ENCODE results near the gene AHR. TPM values are rescaled to one million over a fixed set of nuclear protein-coding genes. Genes with fewer than 3 reads are reported as not detected.

Gene AHR
- total RNA-seq (2014; rRNA removed; shearing (Covaris generic)) = 96.1 and 106 TPM in 2 replicates
- polyA plus RNA-seq (2015; cell fraction: cytosol; rRNA removed) = 36.4 and 51.7 TPM in 2 replicates
- 44.8 and 76.3 TPM in 2 replicates for polyA plus RNA-seq (2015; cell fraction: nucleus; rRNA removed)

- peak; percentile 95 for DNase-seq (ENCODE audit: low read depth, low spot score)
- in situ Hi-C loops (cut with HindIII; ENCODE audit: low pct_unique_long_range_greater_than_20kb, low sequenced_read_pairs) = no loop called here
Measured at GRCh38 chr7:17298102-17298839, at the start of gene AHR. TSS of gene AHR (plus strand) at chr7:17298652. CDS start at chr7:17299265, 613 bp downstream.

DNA sequence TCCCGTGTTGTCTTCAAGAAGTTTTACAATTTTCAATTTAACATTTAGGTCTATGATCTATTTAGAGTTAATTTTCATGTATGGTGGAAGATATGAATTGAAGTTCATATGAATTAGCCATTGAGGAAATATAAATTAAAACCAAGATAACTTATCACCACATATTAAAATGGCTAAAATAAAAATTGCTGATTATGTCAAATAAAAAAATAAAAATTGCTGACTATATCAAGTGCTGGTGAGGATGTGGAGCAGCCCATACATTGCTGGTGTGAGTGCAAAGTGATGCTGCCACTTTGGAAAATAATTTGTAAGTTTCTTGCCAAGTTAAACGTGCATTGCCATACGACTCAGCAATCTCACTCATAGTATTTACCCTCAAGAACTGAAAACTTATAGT, 44.6 kb upstream of the AHR start:
- DNase-seq (ENCODE audit: low read depth, low spot score) = no peak
- in situ Hi-C loops (cut with HindIII; ENCODE audit: low pct_unique_long_range_greater_than_20kb, low sequenced_read_pairs) = no loop called here

DNA sequence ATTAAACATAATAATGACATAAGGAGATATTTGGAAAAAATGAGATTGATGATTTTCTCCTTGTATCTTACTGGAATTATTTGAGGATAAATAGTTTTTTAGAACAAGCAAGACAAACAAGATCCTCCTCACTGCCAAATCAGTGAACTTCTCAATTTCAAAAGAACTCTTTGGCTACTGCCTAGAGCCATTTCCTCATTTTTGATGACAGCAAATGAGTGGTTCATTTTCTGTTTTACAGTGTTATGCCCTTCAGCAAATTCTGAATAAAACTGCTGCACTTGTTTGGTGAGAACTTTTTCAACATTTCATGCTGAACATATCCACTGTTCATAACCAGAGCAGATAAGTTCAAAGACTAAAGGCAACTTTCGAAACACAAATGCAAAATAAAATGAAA, 42.5 kb upstream of the AHR start:
- DNase-seq (ENCODE audit: low read depth, low spot score) = peak; percentile 34
- in situ Hi-C loops (cut with HindIII; ENCODE audit: low pct_unique_long_range_greater_than_20kb, low sequenced_read_pairs) = no loop called here

- in situ Hi-C loops (cut with HindIII; ENCODE audit: low pct_unique_long_range_greater_than_20kb, low sequenced_read_pairs) = no loop called here
- DNase-seq (ENCODE audit: low read depth, low spot score) = no peak
Measured at GRCh38 chr7:17256375-17256774, 42.1 kb upstream of the AHR start.

- in situ Hi-C loops (cut with HindIII; ENCODE audit: low pct_unique_long_range_greater_than_20kb, low sequenced_read_pairs) = no loop called here
- no peak for DNase-seq (ENCODE audit: low read depth, low spot score)
Measured at GRCh38 chr7:17266565-17266964, 31.9 kb upstream of the AHR start.

DNA sequence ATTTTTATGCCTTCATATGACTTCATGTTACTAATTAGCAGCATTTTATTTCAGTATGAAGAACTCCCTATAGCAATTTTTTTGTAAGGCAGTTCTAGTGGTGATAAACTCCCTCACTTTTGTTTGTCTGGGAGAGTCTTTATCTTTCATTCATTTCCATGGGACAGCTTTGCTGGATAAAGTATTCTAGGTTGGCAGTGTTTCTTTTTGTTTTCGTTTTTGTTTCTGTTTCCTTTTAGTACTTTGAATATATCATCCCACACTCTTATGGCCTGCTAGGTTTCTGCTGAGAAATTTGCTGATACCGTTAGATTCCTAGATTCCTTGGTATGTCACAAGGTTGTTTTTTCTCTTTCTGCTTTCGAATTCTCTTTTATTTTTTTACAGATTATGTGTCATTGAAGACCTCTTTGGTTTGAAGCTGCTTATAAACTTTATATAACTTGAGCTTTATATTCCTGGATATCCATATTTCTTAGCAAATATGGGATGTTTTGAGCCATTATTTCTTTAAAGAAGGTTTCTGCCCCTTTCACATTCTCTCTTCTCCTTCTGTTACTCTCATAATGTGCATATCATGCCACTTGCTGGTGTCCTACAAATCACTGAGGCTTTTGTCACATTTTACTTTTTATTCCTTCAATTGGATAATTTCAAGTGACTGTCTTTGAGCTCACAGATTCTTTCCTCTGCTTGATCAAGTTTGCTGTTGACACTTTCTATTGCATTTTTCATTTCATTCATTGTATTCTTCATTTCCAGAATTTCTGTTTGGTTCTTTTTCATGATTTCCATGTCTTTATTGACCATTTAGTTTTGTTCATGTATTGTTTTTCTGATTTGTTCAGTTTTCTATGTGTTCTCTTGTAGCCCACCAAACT, 28.9 kb upstream of the AHR start:
- in situ Hi-C loops (cut with HindIII; ENCODE audit: low pct_unique_long_range_greater_than_20kb, low sequenced_read_pairs) = no loop called here
- peak; percentile 11 for DNase-seq (ENCODE audit: low read depth, low spot score)

DNA sequence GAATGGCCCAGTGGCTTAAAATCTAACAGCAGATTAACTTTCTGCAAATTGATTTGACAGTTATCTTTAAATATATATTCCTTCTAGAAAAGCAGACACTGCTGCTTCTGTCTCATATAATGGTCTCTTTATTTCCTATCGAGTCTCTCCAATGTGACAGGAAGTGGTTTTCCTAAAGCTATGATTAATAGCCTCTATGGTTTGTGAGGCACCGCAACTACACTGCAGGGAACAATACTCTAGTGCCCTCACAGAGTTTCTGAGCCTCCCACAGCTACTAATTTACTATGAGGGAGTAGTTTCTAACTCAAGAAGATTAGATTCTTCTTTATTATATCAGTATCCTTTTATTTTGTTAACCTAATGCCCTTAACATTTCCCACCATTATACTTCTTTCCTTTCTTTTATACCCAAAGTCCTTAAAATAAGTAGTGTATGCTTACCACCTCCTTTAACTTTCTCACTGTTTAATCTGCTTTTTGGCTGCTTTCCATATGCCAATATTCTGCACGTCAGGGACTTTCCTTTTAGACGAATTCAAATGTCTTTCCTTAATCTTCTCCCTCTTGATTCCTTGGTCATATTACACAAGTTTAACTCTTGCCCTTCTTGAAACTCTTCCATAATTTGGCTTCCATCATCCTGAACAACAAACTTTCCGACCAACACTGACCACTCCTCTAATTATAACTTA, 23.8 kb upstream of the AHR start:
- in situ Hi-C loops (cut with HindIII; ENCODE audit: low pct_unique_long_range_greater_than_20kb, low sequenced_read_pairs) = no loop called here
- DNase-seq (ENCODE audit: low read depth, low spot score) = peak; percentile 99

DNA sequence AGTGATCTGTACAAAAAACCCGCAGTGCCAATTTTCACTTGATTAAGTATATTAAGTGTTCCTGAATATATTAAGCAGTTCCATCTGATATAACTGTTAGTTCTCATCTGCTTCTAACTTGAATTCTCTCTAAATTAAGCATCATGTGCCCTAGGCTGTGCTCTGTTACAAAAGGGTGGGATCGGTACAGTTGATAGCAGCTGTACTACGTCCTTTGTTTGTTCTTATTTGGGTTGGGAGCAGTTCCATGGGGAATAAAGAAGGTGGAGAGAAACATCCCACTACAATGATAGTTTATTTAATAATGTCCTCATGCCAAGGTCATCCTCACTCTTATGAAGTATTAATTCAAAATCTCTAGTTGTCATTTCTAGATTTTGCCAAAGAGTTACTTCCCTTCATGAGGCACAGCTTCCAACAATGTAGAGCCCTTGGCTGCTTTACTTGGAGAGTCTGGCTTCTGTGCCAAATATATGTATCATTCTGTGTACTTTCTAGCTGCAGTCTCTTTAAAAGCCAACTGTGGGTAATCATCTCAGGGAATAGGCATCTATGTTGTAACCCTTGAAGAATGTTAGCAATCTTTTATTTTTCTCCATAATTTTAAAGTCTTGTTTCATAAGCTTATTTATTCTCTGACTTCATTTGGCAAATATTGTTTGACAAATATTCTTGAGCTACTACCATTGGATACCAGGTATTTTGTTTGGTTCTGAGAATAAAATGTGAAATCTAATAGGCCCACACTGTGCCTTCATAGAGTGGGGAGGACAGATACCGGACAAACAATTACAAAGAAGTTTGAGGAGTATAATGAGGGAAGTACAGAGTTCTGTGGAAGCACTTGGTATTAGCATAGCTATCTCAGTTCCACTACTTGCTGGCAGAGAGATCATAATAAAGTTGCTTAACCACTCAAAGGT, 22.4 kb upstream of the AHR start:
- in situ Hi-C loops (cut with HindIII; ENCODE audit: low pct_unique_long_range_greater_than_20kb, low sequenced_read_pairs) = no loop called here
- no peak for DNase-seq (ENCODE audit: low read depth, low spot score)

- in situ Hi-C loops (cut with HindIII; ENCODE audit: low pct_unique_long_range_greater_than_20kb, low sequenced_read_pairs) = no loop called here
- DNase-seq (ENCODE audit: low read depth, low spot score) = no peak
Measured at GRCh38 chr7:17279061-17279460, 19.4 kb upstream of the AHR start.

DNA sequence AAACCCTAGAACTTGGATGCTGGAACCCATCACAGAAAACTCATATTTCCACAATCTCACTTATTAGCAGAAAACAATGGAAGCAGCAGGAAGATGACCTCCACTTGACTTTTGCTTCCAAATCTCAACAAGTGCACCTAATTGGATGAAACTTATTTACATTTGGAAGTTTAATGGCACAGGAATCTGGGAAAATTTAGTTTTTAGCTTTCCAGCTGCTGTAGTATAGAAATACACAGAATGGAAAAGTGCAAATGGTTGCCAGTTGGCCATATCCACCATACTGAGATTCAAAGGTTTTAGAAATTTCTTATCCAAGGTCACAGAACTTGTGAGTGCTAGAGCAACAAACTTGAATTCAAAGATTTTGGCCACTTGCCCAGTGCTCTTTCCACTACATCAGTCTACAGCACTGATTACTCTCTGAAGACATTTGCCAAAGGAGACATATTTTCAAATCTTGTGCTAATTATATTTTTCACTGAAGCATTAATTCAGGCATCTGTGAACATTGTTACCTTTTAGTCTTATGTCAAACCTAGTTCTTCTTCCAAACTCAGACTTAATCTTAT, 9.3 kb upstream of the AHR start:
- in situ Hi-C loops (cut with HindIII; ENCODE audit: low pct_unique_long_range_greater_than_20kb, low sequenced_read_pairs) = no loop called here
- DNase-seq (ENCODE audit: low read depth, low spot score) = peak; percentile 45

- in situ Hi-C loops (cut with HindIII; ENCODE audit: low pct_unique_long_range_greater_than_20kb, low sequenced_read_pairs) = no loop called here
- no peak for DNase-seq (ENCODE audit: low read depth, low spot score)
Measured at GRCh38 chr7:17292843-17293242, 5.6 kb upstream of the AHR start.

DNA sequence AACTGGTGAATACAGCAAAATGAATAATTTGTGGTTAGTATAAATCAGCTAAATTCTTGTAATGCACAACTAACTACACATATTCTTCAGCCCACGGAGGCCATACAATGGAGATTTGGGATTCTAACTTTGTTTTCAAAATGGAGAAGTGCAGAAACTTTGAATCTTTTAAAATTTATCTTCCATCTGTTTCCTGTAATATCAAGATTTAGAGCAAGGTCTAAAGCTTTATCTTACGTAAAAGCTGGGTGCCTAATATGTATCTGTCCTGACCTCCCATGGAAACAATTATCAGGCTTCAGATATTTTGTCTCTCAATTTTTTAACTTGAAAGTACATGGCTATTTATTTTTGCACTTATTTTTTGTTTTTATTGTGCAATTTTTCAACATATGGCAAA, 5.0 kb upstream of the AHR start:
- in situ Hi-C loops (cut with HindIII; ENCODE audit: low pct_unique_long_range_greater_than_20kb, low sequenced_read_pairs) = no loop called here
- DNase-seq (ENCODE audit: low read depth, low spot score) = no peak

- in situ Hi-C loops (cut with HindIII; ENCODE audit: low pct_unique_long_range_greater_than_20kb, low sequenced_read_pairs) = no loop called here
- DNase-seq (ENCODE audit: low read depth, low spot score) = peak; percentile 75
Measured at GRCh38 chr7:17297243-17297642, 1.2 kb upstream of the AHR start.

GRCh38 chr7:17298840-17299482, 509 bp downstream of the AHR start:
- in situ Hi-C loops (cut with HindIII; ENCODE audit: low pct_unique_long_range_greater_than_20kb, low sequenced_read_pairs) = no loop called here
- DNase-seq (ENCODE audit: low read depth, low spot score) = no peak

DNA sequence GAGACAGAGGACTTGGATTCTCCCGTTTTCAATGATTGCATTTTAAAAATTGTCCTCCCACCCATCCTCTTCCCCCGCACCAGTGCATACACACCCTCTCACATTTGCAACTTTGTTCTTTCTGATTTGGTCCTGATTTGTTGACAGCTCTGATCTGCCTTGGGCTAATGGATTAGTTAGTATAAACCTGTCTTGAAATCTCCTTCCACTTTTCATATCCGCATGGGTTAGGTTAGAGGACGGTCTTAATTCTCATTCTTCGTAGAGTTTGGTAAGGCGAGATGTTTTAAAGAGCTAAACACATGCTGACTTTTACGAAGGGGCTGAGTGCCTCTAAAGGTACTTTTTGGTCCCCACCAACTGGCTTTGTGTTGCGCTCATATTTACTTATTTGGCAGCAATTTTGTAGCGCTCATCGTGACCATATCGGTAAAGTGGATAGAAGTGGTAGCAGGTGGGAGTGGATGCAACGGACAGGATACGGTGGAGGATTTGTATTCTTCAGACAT, 1.1 kb downstream of the AHR start:
- in situ Hi-C loops (cut with HindIII; ENCODE audit: low pct_unique_long_range_greater_than_20kb, low sequenced_read_pairs) = no loop called here
- DNase-seq (ENCODE audit: low read depth, low spot score) = peak; percentile 45

GRCh38 chr7:17300012-17300411, 1.6 kb downstream of the AHR start:
- in situ Hi-C loops (cut with HindIII; ENCODE audit: low pct_unique_long_range_greater_than_20kb, low sequenced_read_pairs) = no loop called here
- peak; percentile 17 for DNase-seq (ENCODE audit: low read depth, low spot score)
